ENCODE data around the gene OR2V1. TPM values are rescaled to one million over a fixed set of nuclear protein-coding genes. Genes with fewer than 3 reads are reported as not detected.
"Not testable (repeated sequence)": the region's sequence is repeated elsewhere in the genome, so short reads cannot be mapped to it uniquely, and the experiment has no call there.

The OR2V1 gene
- polyA plus RNA-seq, 3 donors from 2014 or later = not detected

DNA sequence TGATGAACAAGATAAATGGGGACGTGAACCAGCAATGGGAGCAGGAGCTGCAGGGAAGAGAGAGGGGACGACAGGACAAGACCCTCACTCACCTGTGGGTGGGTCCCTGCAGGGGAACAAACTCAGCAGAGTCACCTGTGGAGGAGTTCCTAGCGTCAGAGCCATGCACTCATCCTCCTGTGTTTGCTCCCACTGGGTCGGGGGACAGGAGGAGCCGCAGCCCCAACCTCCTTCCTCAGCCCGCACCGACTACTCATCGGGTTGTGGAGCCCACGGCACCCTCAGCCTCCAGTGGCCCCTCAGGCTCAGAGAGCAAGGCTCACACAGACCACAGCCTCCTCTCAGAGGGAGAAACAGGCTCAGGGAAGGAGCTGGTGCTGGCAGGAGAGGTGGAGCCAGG, 888 bp downstream of the OR2V1 start:
- DNase-seq, H3K9me3 Mint-ChIP-seq, H3K36me3 Mint-ChIP-seq, H3K4me1 Mint-ChIP-seq, H3K4me3 Mint-ChIP-seq, H3K27ac Mint-ChIP-seq: not testable (repeated sequence)
- H3K27me3 Mint-ChIP-seq (ENCODE audit: low read depth in 3 of 3) = peaks cover 3 to 29% (median 3%) of the 10 kb centered on the region in 3 donors

DNA sequence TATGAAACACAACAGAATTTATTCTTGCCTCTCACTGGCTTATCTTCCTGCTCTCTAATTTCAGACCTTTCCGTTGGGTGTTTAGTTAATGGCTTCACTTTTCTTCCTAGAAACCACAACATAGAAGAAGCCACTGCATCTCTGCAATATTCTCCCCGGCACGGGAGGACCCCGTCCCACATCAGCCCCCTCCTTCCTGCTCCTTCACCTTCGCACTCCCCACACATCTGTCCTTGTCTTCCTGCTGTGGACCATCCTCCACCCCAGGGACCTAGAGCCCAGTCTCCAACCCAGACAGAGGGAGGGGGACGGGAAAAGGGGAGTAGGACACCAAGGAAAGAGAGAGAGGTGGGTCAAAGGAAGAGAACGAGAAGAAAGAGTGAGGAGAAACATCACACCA, 1.4 kb downstream of the OR2V1 start:
- H3K9me3 Mint-ChIP-seq = peaks cover 0 to 8% (median 0%) of the 10 kb centered on the region in 6 donors
- no peak for DNase-seq
- no peak overlapping the region for H3K4me3 Mint-ChIP-seq
- H3K27ac Mint-ChIP-seq = no peak overlapping the region
- H3K27me3 Mint-ChIP-seq (ENCODE audit: low read depth in 3 of 3) = peaks cover 3 to 26% (median 4%) of the 10 kb centered on the region in 3 donors
- H3K4me1 Mint-ChIP-seq = no peaks in the 10 kb centered on the region
- no peaks in the 10 kb centered on the region for H3K36me3 Mint-ChIP-seq

DNA sequence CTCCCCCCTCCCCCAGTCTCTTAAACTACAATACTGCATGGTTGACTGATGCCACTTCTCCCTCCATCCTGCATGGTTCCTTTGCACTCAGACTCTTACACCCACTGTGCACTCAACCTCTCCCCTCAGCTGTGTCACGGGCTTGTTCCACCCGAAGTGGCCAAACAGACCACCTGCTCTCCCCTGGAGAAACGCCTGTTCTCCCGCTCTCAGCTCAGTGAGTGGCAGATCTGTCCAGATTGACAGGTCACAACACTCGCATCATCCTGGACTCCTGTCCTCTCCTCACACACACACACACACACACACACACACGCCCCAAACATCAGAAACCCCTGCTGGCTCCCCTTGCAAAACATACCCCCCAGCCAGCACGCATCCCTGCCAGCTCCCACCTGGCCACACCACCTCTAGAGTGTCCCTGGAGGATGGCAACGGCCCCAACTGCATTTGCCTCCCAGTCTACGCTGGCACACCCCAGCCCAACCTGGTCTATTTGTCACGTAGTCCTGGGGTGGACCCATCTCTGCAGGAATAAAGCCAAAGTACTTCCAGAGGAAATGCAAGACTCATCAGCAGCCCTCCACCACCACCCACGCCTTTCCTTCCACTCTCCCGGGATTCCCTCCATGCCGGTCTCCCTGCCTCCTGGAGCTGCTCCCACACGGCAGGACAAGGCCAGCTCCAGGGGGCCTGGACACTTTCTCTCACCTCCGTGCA, 2.9 kb downstream of the OR2V1 start:
- peaks cover 3 to 26% (median 7%) of the 10 kb centered on the region in 3 donors for H3K27me3 Mint-ChIP-seq (ENCODE audit: low read depth in 3 of 3)
- no peak for DNase-seq
- H3K9me3 Mint-ChIP-seq = peaks cover 0 to 5% (median 0%) of the 10 kb centered on the region in 6 donors
- no peaks in the 10 kb centered on the region for H3K36me3 Mint-ChIP-seq
- H3K27ac Mint-ChIP-seq = no peak overlapping the region
- H3K4me3 Mint-ChIP-seq = no peak overlapping the region
- no peaks in the 10 kb centered on the region for H3K4me1 Mint-ChIP-seq

DNA sequence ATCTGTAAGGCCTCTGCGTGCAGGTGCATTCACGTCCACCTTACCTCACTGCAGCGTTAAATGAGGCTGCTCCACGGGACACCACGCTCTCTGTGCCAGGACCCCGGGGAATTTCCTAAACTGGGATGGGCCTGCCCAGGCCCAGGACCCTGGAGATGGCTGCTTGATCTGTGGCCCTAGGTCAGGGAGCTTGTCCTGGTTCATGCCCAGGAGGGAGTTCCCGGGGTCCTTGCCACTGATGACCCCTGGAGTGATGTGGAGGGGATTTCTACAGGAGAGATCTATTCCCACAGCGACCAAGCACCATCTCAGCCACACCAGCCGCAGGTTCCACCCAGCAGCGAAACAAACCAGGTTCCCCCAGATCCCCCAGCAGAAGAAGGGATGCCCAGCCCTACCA, 3.5 kb downstream of the OR2V1 start:
- H3K27me3 Mint-ChIP-seq (ENCODE audit: low read depth in 3 of 3) = peaks cover 3 to 30% (median 11%) of the 10 kb centered on the region in 3 donors
- H3K27ac Mint-ChIP-seq = no peak overlapping the region
- no peak overlapping the region for H3K4me3 Mint-ChIP-seq
- no peaks in the 10 kb centered on the region for H3K4me1 Mint-ChIP-seq
- no peaks in the 10 kb centered on the region for H3K36me3 Mint-ChIP-seq
- DNase-seq = no peak
- peaks cover 0 to 5% (median 0%) of the 10 kb centered on the region in 6 donors for H3K9me3 Mint-ChIP-seq

DNA sequence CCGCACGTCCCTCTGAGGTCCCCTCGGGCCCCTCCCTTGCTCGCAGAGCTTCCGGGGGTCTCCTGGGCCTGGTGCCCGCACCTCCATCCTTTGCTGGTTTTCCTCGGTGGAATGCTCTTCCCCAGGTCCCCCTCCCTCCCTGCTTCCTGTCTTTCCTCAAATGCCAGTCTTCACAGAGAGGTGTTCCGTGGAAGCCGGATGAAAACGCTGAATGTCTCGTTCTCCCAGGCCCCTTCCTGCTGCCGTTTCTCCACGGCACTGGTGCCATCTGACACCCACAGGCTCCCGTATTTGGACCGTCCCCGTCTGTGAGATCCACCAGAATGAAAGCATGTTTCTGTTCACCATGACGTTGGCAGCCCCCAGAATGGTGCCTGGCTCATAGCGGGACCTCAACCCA, 4.1 kb downstream of the OR2V1 start:
- H3K27ac Mint-ChIP-seq = no peak overlapping the region
- no peak for DNase-seq
- no peaks in the 10 kb centered on the region for H3K4me1 Mint-ChIP-seq
- H3K27me3 Mint-ChIP-seq (ENCODE audit: low read depth in 3 of 3) = peaks cover 3 to 34% (median 11%) of the 10 kb centered on the region in 3 donors
- no peaks in the 10 kb centered on the region for H3K36me3 Mint-ChIP-seq
- no peak overlapping the region for H3K4me3 Mint-ChIP-seq
- H3K9me3 Mint-ChIP-seq = peaks cover 0 to 5% (median 0%) of the 10 kb centered on the region in 6 donors

DNA sequence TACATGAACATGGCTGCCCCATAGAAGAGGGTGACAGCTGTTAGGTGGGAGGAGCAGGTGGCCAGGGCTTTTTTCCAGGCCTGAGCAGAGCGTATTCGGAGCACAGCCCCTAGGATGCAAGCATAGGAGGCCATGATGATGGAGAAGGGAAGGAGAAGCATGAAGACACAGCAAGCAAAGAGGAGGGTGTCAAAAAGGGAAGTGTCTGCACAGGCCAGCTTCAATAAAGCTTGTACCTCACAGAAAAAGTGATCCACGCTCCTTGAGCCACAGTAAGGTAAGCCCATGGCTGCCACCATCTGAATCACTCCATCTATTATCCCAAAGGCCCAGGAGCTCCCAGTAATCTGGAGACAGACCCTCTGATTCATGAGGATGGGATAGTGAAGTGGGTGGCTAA, 6.4 kb downstream of the OR2V1 start:
- Mint-ChIP-seq H3K27me3 (ENCODE audit: low read depth in 3 of 3) (peaks cover 4 to 34% (median 9%) of the 10 kb centered on the region in 3 donors), H3K9me3 (peaks cover 0 to 5% (median 0%) of the 10 kb centered on the region in 6 donors), H3K4me1 (no peaks in the 10 kb centered on the region), H3K27ac (no peak overlapping the region), H3K36me3 (no peaks in the 10 kb centered on the region), H3K4me3 (no peak overlapping the region)
- DNase-seq = no peak

DNA sequence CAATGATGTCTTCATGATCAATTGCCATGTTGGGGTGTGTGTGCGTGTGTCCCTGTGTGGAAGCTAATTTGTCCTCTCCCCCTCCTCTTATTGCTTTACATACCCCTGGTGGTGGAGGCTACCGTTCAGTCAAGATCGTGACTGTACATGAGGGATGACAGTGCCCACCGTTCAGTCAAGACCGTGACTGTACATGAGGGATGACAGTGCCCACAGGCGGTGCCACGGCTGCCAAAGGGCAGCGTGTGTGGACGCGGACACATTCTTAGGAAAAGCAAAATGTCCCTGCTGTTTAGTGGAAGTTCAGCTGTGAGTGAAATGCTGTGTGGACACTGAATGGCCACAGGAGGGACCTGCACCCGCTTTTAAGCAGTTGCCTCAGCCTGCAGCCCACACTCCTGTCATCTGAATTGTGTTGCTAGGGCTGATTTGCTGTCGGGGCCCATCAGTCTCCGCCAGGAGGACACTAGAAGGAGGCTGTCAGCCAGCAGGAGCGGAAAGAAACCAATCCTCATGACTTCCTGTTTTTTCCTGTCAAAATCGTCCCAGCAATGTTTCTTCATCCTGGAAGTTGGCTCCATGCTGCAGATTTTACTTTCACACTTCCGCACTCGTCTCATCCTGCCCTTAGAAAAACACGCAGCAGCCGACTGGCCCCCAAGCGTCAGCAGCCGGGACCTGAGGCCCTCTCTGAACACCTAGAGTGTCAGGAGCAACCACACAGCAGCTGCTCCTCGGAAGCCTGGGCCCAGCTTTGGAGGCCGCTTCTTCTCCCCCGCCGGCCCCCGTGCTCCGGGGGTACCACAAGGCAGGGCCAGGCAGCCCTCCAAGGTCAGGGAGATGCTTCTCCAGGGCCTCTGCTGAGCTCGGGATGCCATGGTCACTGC, 9.1 kb downstream of the OR2V1 start:
- peaks cover 11 to 22% (median 11%) of the 10 kb centered on the region in 3 donors for H3K27me3 Mint-ChIP-seq (ENCODE audit: low read depth in 3 of 3)
- no peaks in the 10 kb centered on the region for H3K9me3 Mint-ChIP-seq
- no peak for DNase-seq

DNA sequence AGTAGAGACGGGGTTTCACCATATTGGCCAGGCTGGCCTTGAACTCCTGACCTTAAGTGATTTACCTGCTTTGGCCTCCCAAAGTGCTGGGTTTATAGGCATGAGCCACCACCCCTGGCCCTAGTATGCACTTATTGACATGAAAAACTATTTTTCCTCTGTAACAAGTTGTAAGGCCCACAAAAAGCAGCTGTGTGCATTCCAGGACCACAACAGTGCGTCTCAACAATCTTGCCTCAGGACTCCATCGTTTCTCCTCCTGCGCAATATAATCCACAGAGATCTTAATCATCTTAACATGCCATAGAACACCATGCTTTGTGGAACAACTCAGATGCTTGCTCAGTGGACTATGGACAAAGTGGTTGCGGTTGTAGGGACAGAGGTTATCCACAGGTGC, 10.2 kb downstream of the OR2V1 start:
- no peak overlapping the region for H3K4me3 Mint-ChIP-seq
- no peak overlapping the region for H3K27ac Mint-ChIP-seq
- no peak for DNase-seq
- no peaks in the 10 kb centered on the region for H3K9me3 Mint-ChIP-seq
- no peaks in the 10 kb centered on the region for H3K36me3 Mint-ChIP-seq
- H3K4me1 Mint-ChIP-seq = no peaks in the 10 kb centered on the region
- peaks cover 15 to 17% (median 17%) of the 10 kb centered on the region in 3 donors for H3K27me3 Mint-ChIP-seq (ENCODE audit: low read depth in 3 of 3)

More for the DNA sequence above, 9.1 kb downstream of the OR2V1 start:
- Mint-ChIP-seq H3K36me3 (no peaks in the 10 kb centered on the region), H3K4me3 (no peak overlapping the region), H3K4me1 (no peaks in the 10 kb centered on the region), H3K27ac (no peak overlapping the region)

DNA sequence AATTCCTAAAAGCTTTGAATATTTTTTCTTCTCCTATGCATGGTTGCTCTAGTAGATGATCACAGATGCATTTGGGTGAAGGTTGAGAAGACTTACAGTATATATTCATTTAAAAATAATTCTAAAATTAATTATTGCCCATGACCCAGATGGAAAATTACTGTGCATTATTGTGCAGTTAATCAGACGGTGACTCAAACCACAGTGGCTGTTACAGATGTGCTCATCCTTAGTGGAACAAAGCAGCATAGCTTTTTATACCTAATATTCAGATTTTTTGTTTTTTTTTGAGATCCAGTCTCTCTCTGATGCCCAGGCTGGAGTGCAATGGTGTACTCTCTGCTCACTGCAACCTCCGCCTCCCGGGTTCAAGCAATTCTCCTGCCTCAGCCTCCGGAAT, 10.7 kb downstream of the OR2V1 start:
- Mint-ChIP-seq H3K9me3 (no peaks in the 10 kb centered on the region), H3K36me3 (no peaks in the 10 kb centered on the region), H3K4me1 (no peaks in the 10 kb centered on the region), H3K4me3 (no peak overlapping the region), H3K27ac (no peak overlapping the region), H3K27me3 (ENCODE audit: low read depth in 3 of 3) (peaks cover 12 to 22% (median 17%) of the 10 kb centered on the region in 3 donors)
- DNase-seq = no peak

DNA sequence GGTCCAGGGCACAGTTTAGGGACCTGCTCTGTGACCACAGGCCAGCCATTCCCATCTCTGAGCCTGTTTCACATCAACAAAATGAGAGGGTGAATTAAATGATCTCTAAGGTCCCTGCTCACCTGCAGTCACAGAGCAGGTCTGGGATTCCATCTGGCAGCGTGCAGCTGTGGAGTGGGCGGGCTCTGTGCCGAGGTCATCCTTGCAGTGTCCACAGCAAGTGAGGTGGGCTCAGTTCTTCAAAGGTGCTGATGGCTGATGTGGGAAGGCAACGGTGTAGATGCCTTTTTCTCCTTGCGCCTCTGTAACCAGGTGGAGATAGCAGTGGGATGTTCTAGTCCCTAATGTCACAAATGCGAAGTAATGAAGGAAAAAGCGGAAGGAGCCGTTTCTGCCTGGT, 11.9 kb downstream of the OR2V1 start:
- Mint-ChIP-seq H3K4me3 (no peak overlapping the region), H3K27me3 (ENCODE audit: low read depth in 3 of 3) (peaks cover 14 to 31% (median 17%) of the 10 kb centered on the region in 3 donors), H3K9me3 (no peaks in the 10 kb centered on the region), H3K27ac (no peak overlapping the region), H3K4me1 (peaks cover 0 to 2% of the 10 kb centered on the region in 2 donors), H3K36me3 (no peaks in the 10 kb centered on the region)
- DNase-seq = no peak

DNA sequence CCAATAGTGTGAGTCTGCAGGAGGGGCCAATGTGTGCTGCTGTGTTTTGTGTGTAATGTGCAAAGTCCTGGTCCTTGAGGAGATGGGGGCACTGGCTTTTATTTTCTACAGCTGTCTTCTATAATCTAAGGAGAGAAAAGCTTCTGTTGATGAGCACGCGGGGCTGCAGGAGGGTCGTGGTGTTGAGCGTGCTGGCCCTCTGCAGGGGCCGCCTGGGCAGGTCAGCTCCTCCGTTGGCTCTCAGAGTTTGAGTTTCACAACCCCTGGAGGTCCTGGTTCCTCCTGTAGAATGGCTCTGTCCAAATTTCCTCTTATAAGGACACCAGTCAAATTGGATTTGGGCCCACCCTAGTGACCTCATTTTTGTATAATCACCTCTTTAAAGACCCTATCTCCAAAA, 12.6 kb downstream of the OR2V1 start:
- peaks cover 0 to 2% of the 10 kb centered on the region in 2 donors for H3K4me1 Mint-ChIP-seq
- H3K27me3 Mint-ChIP-seq (ENCODE audit: low read depth in 3 of 3) = peaks cover 14 to 31% (median 18%) of the 10 kb centered on the region in 3 donors
- H3K4me3 Mint-ChIP-seq = no peak overlapping the region
- H3K27ac Mint-ChIP-seq = no peak overlapping the region
- H3K9me3 Mint-ChIP-seq = no peaks in the 10 kb centered on the region
- DNase-seq = no peak
- no peaks in the 10 kb centered on the region for H3K36me3 Mint-ChIP-seq

DNA sequence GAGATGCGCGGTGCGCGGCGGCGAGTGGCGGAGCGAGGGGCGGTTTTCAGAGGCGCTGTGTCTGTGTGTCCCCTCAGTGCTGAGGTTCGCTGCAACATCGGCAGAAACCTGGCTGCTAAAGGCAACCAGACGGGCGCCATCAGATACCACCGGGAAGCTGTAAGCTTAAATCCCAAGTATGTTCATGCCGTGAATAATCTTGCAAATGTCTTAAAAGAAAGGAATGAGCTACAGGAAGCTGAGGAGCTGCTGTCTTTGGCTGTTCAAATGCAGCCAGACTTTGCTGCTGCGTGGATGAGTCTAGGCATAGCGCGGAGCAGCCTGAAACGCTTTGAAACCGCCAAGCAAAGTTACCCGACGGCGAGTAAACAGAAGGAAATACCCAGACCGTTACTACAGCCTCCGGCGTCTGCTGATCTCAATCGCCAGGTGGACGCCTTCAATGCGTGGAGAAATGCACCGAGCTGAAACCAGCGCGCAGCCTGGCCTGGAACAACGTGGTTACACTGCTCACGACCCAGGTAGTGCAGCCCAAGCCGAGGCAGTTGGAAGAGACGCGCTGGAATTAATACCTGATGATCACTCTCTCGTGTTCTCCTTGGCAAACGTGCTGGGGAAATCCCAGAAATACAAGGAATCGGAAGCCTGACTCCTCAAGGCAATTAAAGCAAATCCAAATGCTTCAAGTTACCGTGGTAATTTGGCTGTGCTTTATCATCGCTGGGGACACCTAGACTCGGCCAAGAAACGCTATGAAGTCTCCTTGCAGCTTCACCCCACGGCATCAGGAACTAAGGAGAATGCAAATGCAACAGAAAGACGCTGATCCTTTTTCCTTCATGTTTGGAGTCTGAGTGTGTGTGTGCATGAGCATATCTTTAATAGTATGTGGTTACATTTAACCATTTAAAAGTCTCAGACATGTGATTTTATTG, 15.9 kb downstream of the OR2V1 start:
- peaks cover 0 to 2% of the 10 kb centered on the region in 2 donors for H3K4me1 Mint-ChIP-seq
- DNase-seq = no peak
- no peaks in the 10 kb centered on the region for H3K36me3 Mint-ChIP-seq
- peaks cover 14 to 29% (median 16%) of the 10 kb centered on the region in 3 donors for H3K27me3 Mint-ChIP-seq (ENCODE audit: low read depth in 3 of 3)
- H3K9me3 Mint-ChIP-seq = no peaks in the 10 kb centered on the region
- no peak overlapping the region for H3K27ac Mint-ChIP-seq
- no peak overlapping the region for H3K4me3 Mint-ChIP-seq

DNA sequence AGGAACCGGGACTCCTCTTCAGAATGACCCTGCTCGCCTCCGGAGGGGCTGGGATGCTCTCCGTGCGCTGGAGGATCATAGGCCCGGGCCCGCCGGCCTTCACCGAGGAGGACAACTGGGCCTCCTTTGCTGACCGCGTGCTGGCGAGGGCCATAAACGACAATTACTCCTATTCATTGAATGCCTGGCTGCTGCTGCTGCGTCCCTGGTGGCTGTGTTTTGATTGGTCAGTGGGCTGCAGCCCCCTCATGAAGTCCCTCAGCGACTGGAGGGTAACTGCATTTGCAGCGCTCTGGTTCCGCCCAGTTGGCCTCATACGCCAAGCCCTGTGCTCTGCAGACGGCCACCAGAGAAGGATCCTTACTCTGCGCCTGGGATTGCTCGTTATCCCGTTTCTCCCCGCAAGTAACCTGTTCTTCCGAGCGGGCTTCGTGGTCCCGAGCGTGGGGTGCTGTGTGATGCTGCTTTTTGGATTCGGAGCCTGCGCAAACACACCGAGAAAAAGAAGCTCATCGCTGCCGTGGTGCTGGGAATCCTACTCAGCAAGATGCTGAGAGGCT, 16.6 kb downstream of the OR2V1 start:
- Mint-ChIP-seq H3K27me3 (ENCODE audit: low read depth in 3 of 3) (peaks cover 15 to 31% (median 16%) of the 10 kb centered on the region in 3 donors), H3K4me1 (peaks cover 0 to 2% of the 10 kb centered on the region in 2 donors), H3K36me3 (no peaks in the 10 kb centered on the region), H3K9me3 (no peaks in the 10 kb centered on the region), H3K4me3 (no peak overlapping the region), H3K27ac (no peak overlapping the region)
- no peak for DNase-seq

All from immature natural killer cell (primary cell).